GM21367 (cell line): ENCODE results near the gene RPH3AL.
"Not testable (repeated sequence)": the region's sequence is repeated elsewhere in the genome, so short reads cannot be mapped to it uniquely, and the experiment has no call there.

Experiments used
- ATAC-seq: cut with Tn5 transposase; IDR thresholded peaks from one replicate; pipeline ENCODE4 v1.9.1; 2021; ENCODE audit not compliant: unreplicated experiment

Gene RPH3AL

GRCh38 chr17:283911-284675 lies 68.5 kb downstream of the RPH3AL start:
- ATAC-seq, result no peak

- no peak for ATAC-seq
Observed at GRCh38 chr17:282912-283882, 69.4 kb downstream of the RPH3AL start.

- ATAC-seq, result no peak
Observed at GRCh38 chr17:282000-282911, 70.4 kb downstream of the RPH3AL start.

GRCh38 chr17:281365-281999 lies 71.1 kb downstream of the RPH3AL start:
- no peak for ATAC-seq

- ATAC-seq, result no peak
Observed at GRCh38 chr17:280901-281300, 71.7 kb downstream of the RPH3AL start.

GRCh38 chr17:280216-280615 lies 72.4 kb downstream of the RPH3AL start:
- ATAC-seq, result no peak

- ATAC-seq, result no peak
Observed at GRCh38 chr17:279776-280175, 72.8 kb downstream of the RPH3AL start.

GRCh38 chr17:279331-279730 lies 73.3 kb downstream of the RPH3AL start:
- no peak for ATAC-seq

GRCh38 chr17:278676-279059 lies 73.9 kb downstream of the RPH3AL start:
- ATAC-seq, result no peak

GRCh38 chr17:278055-278675 lies 74.4 kb downstream of the RPH3AL start:
- no peak for ATAC-seq

GRCh38 chr17:274902-275301 lies 77.7 kb downstream of the RPH3AL start:
- ATAC-seq, result no peak

GRCh38 chr17:273981-274832 lies 78.4 kb downstream of the RPH3AL start:
- ATAC-seq, result no peak

GRCh38 chr17:272856-273255 lies 79.8 kb downstream of the RPH3AL start:
- not testable (repeated sequence) for ATAC-seq

- ATAC-seq, result not testable (repeated sequence)
Observed at GRCh38 chr17:271928-272623, 80.5 kb downstream of the RPH3AL start.

- no peak for ATAC-seq
Observed at GRCh38 chr17:269616-270514, 82.7 kb downstream of the RPH3AL start.

GRCh38 chr17:266701-267667 lies 85.6 kb downstream of the RPH3AL start:
- no peak for ATAC-seq
